ENCODE data around the gene E2F7.

The E2F7 gene

DNA sequence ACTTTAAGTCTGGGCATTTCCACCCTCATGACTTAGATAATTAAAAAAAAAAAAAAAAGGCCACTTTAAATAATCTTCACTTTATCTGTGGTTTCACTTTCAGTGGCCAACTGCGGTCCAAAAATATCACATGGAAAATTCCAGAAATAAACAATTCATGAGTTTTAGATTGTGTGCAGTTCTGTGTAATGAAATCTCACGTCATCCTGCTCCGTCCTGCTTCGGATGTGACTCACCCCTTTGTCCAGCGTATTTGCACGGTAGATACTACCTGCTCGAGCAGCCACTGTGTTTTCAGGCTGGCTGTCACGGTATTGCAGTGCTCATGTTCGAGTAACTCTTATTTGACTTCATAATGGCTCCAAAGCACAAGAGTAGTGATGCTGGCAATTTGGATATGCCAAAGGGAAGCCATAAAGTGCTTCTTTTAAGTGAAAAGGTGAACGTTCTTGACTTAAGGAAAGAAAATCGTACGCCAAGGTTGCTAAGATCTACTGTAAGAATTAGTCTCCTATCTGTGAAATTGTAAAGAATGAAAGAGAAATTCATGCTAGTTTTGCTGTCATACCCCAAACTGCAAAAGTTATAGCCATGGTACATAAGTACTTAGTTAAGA, 2.4 kb downstream of the E2F7 start:
- DNase-seq, result peak; percentile 35

GRCh38 chr12:77062396-77062795, 3.0 kb downstream of the E2F7 start:
- DNase-seq, result no peak

- no peak for DNase-seq
Observed at GRCh38 chr12:77060883-77061240, 4.5 kb downstream of the E2F7 start.

DNA sequence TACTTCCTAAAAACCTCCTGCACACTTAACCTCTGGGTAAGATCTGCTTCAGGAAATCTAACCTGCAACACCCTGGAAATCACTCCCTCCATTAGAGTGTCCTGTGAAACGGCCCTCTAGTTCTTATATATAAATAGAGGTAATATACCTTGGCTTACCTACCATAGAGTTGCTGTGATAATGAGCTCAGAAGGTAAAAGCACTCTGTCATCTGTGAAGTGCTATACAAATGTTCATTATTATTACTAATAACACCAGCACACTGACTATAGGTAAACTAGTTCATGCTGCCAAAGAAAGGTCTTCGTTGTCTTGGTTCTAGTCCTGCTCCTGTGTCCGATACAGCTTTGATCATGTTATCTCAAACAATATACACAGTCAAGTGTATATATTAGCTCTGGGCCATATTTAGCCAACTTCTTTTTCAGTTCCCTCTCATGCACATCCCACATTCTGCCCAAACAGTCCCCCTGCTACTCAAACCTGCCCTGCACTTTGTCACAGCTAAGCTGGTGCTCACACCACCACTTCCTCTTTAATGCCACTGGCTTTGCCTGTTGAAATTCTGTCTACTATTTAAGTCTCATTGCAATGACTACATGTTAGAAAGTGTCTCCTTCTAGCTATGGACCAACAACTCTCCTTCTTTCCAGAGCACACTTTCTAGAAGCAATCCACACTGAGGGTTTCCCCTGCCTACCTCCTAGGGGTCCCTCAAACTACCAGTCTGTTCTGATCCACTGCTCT, 5.1 kb downstream of the E2F7 start:
- DNase-seq, result no peak

GRCh38 chr12:77058740-77059139, 6.6 kb downstream of the E2F7 start:
- DNase-seq, result no peak

DNA sequence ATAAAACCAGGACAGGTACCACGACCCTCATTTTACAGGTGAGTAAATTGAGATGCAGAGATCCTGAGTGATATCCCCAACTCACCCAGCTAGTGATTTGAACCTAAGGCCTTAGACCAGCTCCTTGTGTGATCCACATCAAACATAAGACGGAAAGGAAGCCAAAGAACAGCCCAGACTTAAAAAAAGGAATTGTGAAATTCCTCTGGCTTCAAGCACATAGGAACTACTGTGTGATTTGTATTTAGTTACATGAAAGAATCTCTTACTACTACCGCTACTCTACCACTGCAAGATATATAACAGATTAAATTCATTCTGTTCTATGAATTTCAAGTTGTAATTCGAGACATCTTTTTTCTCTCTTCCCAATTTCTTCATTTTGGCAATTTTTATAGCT, 10.5 kb downstream of the E2F7 start:
- no peak for DNase-seq

DNA sequence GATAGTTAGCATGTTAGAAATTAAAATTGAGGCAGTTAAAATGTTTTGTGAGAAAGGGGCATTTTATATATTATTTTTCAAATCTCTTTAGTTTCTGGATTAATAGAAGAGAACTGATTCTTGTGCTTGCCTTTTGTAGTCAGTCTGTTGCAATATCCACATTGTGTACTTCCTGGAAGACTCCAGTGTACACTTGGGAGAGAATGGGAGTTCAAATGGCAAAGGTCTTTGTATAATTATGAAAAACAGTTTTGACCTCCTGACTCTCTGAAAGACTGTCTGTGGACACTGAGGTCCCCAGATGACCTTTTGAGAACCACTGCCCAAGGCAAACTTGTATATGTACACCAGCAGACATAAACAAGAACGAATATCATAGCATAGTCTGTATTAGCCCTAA, 12.1 kb downstream of the E2F7 start:
- no peak for DNase-seq

DNA sequence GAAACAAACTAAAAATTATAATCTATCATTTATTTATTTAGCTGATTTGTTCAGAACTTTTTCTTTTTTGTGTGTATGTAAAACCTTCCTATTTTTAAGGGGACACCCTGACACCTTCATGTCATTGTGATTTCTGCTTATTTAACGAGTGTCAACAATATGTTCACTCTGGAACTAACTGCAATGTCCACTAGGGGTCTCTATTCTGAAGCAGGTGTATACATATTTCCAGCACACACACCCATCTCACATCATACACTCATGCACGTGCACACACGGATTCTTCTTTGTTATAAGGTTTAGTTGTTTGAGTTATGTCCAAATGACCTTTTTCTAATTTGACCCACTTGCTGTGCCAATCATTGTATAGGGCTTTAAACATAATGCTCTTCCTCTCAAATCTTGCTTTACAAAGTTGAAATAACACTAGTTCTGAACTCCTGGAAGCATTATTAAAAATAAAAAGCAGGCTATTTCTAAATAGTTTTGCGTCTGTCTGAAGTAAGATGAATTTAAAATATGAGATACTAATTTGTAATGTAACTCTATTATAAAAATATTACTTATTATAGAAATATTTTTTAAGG, 15.5 kb downstream of the E2F7 start:
- DNase-seq, result no peak

DNA sequence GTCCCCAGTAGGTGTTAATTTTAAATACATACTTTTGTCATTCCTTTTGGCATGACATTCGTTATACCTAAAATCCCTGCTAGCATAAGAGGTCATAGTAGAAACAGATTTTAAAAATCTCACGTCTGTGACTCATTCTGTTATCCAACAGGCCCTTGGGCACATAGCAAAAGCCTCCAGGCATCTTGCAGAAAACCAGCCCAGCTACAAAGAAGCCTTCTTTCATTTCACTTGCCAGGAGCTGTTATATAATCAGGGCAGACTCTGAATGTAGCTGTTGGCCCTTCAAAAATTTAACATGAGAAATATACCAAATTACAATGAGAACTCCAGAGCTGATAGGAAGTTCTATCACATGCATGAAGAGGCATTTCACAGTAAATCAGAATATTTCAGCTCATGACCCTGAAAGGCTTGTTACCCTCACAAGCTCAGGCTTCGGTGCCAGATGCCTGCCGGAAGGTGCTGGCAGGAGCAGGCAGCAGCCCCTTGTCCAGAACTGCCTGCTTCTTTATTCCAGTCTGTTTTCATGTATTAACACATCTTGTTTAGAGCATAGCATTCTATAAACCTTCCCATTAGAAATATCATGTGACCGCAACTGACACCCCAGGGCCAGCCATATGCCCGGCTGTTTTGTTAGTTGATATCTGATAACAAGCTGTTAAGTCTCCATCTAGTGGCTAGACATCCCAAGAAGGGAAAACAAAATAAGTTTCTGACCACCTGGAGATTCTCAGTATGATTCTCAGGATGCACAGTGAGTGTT, 17.8 kb downstream of the E2F7 start:
- DNase-seq, result no peak

DNA sequence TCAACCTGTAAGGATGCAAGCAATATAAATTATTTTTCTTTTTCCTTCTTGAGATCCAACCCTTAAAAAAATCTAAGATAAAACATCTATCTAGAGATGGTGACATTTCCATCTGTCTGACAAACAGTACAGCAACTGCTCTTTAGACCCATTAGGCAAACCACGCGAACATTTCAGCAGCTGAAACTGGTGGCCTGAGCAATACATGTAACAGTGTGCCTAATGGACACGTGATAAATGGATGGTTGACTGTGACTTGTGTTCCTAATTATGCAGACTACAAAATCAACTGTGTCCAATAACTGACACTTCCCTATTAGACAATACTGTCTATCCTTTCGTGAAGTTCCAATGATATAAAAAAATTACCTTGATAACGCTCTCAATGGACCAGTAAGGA, 18.9 kb downstream of the E2F7 start:
- no peak for DNase-seq

GRCh38 chr12:77045183-77045582, 20.2 kb downstream of the E2F7 start:
- no peak for DNase-seq

- DNase-seq, result no peak
Observed at GRCh38 chr12:77044721-77045120, 20.6 kb downstream of the E2F7 start.

- DNase-seq, result peak; percentile 73
Observed at GRCh38 chr12:77042833-77043232, 22.5 kb downstream of the E2F7 start.

GRCh38 chr12:77040231-77040630, 25.1 kb downstream of the E2F7 start:
- DNase-seq, result no peak

DNA sequence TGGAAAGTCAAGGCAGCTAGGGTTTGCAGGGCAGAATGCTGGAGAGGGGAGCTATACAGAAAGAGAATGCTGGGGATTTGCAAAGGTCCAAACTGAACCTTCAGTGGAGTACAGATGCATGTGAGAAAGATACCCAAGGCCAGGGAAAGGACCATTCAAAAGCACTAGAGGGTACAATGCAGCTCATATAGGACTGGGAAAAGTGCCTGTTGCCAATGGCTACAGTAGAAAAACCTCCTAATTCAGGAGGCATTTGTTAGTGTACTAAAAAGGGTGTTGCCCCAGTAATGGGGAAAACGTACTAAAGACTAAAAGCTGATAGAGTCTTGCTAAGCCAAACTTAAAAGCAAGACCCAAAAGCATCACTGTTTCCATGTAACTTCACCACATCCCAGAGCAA, 30.1 kb downstream of the E2F7 start:
- no peak for DNase-seq

- DNase-seq, result no peak
Observed at GRCh38 chr12:77033658-77034536, 31.5 kb downstream of the E2F7 start.

DNA sequence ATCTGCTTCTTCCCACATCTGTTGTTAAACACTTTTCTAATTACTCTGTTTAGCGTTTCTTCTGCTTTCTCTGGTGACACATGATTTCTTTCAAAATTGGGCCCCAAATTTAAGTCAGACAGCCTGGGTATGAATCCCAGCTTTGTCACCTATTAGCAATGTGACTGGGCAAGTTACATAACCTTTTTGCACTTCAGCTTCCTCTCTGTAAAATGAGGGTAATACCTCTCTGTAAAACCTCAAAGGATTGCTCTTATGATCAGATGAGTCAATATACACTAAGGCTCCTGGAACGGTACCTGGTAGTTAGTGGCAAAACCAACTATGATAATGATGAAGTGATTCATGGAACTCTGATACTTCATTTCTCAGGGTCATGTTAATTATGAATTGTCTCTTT, 33.0 kb downstream of the E2F7 start:
- DNase-seq, result no peak

DNA sequence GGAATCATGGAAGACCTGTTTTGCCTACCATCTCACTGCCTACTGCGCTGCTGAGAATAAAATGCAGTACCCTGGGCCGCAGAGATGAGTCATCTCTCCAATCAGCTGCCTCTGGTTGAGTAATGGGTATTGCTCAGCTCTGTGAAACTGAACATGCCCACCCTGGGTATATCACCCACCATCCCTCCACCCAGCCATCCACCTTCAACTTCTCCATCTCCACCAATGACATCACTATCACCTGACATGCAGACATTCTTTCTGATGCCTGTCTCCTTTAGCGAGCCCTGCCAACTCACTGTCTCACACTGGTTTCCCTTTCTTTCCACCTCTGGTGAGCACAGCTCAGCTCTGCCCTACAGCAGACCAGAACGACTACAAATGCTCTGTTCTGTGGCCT, 33.6 kb downstream of the E2F7 start:
- no peak for DNase-seq

DNA sequence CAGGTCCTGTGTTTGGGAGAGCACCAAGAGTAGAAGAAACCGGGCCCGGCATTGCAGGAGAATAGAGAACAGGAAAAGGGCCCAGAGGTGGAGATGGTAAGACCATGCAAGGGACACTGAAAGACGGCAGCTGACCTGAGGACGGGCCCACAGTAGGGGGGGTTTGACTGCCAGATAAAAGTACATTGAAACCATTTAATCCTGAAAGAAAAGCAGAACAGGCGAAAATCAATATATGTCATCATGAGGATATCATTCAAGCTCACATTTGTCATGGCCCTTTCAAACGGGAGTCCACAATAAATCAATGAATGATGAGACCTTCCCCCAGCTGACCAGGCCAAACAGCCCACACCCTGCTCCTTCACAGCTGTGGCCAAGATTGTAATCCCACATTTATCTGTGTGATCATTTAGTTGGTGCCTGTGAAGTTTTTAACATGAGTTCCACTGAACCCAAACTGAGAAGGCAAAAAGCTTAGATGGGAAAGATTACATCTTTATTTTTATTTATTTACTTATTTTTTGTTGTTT, 39.5 kb downstream of the E2F7 start:
- no peak for DNase-seq

DNA sequence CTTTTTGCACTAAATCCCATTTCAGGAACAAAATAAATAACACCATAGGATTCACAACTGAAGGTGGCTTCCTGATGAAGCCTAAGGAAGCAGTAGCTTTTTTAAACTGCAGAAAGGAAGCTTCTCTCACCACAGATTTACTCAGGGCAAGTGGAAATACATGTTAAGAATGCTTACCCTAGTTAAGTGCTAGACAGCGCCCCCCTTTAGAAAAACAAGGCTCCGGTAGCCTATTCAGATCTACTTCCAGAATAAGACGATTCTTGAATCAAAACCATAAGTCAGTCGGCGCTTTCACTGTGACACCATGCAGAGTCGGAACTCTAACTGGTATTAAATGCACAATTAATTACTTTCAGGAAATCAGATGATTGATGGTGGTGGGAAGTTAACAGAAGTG, 41.9 kb downstream of the E2F7 start:
- no peak for DNase-seq

- DNase-seq, result no peak
Observed at GRCh38 chr12:77019920-77020319, 45.4 kb downstream of the E2F7 start.

DNA sequence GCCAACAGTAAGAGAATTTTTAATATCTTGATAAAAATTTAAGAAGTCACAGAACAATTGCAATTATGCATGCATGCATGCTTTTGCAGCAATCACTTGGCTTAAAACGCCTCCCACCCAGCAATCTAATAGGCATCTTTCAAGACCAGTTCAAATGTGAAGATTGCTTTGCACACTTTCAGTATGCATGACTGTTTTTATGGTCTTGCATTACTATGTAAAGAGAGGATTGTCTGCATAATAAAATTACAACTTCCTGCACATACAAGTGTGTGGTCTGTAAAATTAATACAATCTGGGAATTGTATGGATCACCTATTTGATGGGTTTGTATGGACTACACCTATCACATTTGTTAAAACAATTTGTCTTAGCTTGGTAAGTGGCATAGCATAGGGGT, 48.8 kb downstream of the E2F7 start:
- DNase-seq, result no peak

DNA sequence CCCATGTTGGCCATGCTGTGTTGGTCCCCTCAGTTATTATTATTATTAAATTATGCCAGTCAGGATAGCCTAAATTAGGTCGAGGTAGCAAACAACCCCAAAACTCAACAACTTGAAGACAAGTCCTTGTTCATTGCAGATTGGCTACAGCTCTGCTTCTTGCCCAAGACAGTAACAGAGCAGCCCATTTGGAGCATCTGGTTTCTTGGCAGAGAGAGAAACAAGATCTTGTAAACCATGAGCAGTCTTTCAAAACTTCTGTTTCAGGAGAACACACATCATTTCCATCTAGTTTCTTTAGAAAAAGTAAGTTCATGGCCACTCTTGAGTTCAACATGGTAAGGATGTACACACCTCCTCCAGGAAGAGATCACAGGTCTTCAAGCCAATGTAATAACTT, 52.3 kb downstream of the E2F7 start:
- DNase-seq, result no peak

Measured in DMS79 (cell line).